Upper lobe of right lung (tissue), 1 donor: ENCODE results near the gene HCAR2. TPM values are rescaled to one million over a fixed set of nuclear protein-coding genes. Genes with fewer than 3 reads are reported as not detected.

Experiments used
- ATAC-seq: fragments of 200-7000 bp; cut with Tn5 transposase; one replicate; pipeline ENCODE4 v1.9.1; 2020; ENCODE audit warnings: mild to moderate bottlenecking, moderate library complexity
- DNase-seq: peaks from one replicate; pipeline ENCODE4 v3.0.0-alpha.2; 2020
- H3K27ac ChIP-seq: fragments of 200-600 bp; one replicate; pipeline ENCODE4 v1.8.0; 2022
- H3K27me3 ChIP-seq: fragments of 200-600 bp; one replicate; pipeline ENCODE4 v1.8.0; 2022; ENCODE audit warnings: mild to moderate bottlenecking
- H3K36me3 ChIP-seq: fragments of 200-600 bp; one replicate; pipeline ENCODE4 v1.8.0; 2022
- H3K4me1 ChIP-seq: fragments of 200-600 bp; one replicate; pipeline ENCODE4 v1.8.0; 2022
- H3K4me3 ChIP-seq: fragments of 200-600 bp; one replicate; pipeline ENCODE4 v1.8.0; 2022; ENCODE audit warnings: mild to moderate bottlenecking
- H3K9me3 ChIP-seq: fragments of 200-600 bp; one replicate; pipeline ENCODE4 v1.8.0; 2022
- CTCF ChIP-seq: fragments of 200-600 bp; IDR thresholded peaks from one replicate; pipeline ENCODE4 v1.8.0; 2022; ENCODE audit warnings: antibody characterized with exemption
- intact Hi-C: fragments of 100-400 bp; cut with DNase I; formaldehyde crosslinking; loops from one replicate; pipeline ENCODE4 v1.11.0; 2022
- total RNA-seq: library from RNA; stranded (reverse); fragmentation: NEBNext Ultra II Directional; extraction: Animal tissue kit (Norgen Biotek cat#: 25700); gene quantifications from one replicate; pipeline ENCODE4 v1.2.1, GENCODE V29; 2021
- donor health status: DM: no; HTN: yes; CAD: no; lungs with severe emphysema.

The HCAR2 gene
- total RNA-seq, 1 donor from 2014 or later, result 7.6 TPM

- H3K27me3 ChIP-seq, result no peaks in the 10 kb centered on the region
- no peak overlapping the region for H3K27ac ChIP-seq
- no peaks in the 10 kb centered on the region for H3K9me3 ChIP-seq
- TF ChIP-seq CTCF, result no peak
- no peaks in the 10 kb centered on the region for H3K36me3 ChIP-seq
- intact Hi-C loops, result no loop called here
- DNase-seq (peak; percentile 71), ATAC-seq (peak; percentile 87)
- H3K4me3 ChIP-seq, result no peak overlapping the region
- H3K4me1 ChIP-seq, result no peaks in the 10 kb centered on the region
Observed at GRCh38 chr12:122743895-122744525, 40.9 kb upstream of the HCAR2 start.

- DNase-seq, result no peak
- no peak overlapping the region for H3K27ac ChIP-seq
- H3K4me1 ChIP-seq, result no peaks in the 10 kb centered on the region
- H3K36me3 ChIP-seq, result no peaks in the 10 kb centered on the region
- H3K4me3 ChIP-seq, result no peak overlapping the region
- no peaks in the 10 kb centered on the region for H3K9me3 ChIP-seq
- no peak for ATAC-seq
- H3K27me3 ChIP-seq, result no peaks in the 10 kb centered on the region
- intact Hi-C loops, result no loop called here
- TF ChIP-seq CTCF, result no peak
Observed at GRCh38 chr12:122740351-122740750, 37.2 kb upstream of the HCAR2 start.

GRCh38 chr12:122738571-122738970 is 35.4 kb upstream of the HCAR2 start:
- intact Hi-C loops, result no loop called here
- no peaks in the 10 kb centered on the region for H3K27me3 ChIP-seq
- no peak overlapping the region for H3K4me3 ChIP-seq
- no peak for TF ChIP-seq CTCF
- no peaks in the 10 kb centered on the region for H3K36me3 ChIP-seq
- no peaks in the 10 kb centered on the region for H3K9me3 ChIP-seq
- H3K27ac ChIP-seq, result no peak overlapping the region
- no peaks in the 10 kb centered on the region for H3K4me1 ChIP-seq
- ATAC-seq, result no peak
- no peak for DNase-seq

- ATAC-seq, result no peak
- TF ChIP-seq CTCF, result no peak
- intact Hi-C loops, result no loop called here
- H3K9me3 ChIP-seq, result no peaks in the 10 kb centered on the region
- H3K27ac ChIP-seq, result no peak overlapping the region
- no peak for DNase-seq
- no peak overlapping the region for H3K4me3 ChIP-seq
- no peaks in the 10 kb centered on the region for H3K27me3 ChIP-seq
- no peaks in the 10 kb centered on the region for H3K36me3 ChIP-seq
- H3K4me1 ChIP-seq, result no peaks in the 10 kb centered on the region
Observed at GRCh38 chr12:122732611-122733010, 29.5 kb upstream of the HCAR2 start.

- no peaks in the 10 kb centered on the region for H3K36me3 ChIP-seq
- intact Hi-C loops, result no loop called here
- no peak overlapping the region for H3K27ac ChIP-seq
- no peaks in the 10 kb centered on the region for H3K4me1 ChIP-seq
- TF ChIP-seq CTCF, result no peak
- DNase-seq, result no peak
- H3K27me3 ChIP-seq, result no peaks in the 10 kb centered on the region
- no peaks in the 10 kb centered on the region for H3K9me3 ChIP-seq
- ATAC-seq, result peak; percentile 52
- H3K4me3 ChIP-seq, result no peak overlapping the region
Observed at GRCh38 chr12:122732170-122732569, 29.0 kb upstream of the HCAR2 start.
